Hematopoietic multipotent progenitor cell treated with erythropoietin and hydrocortisone succinate and interleukin-3 and kit ligand, for 8 days (in vitro differentiated cells): ENCODE data around the gene ANKS1A.

ENCODE experiments used
- DNase-seq: peaks from one replicate; pipeline ENCODE4 v3.0.0-alpha.2; 2015

Gene ANKS1A

DNA sequence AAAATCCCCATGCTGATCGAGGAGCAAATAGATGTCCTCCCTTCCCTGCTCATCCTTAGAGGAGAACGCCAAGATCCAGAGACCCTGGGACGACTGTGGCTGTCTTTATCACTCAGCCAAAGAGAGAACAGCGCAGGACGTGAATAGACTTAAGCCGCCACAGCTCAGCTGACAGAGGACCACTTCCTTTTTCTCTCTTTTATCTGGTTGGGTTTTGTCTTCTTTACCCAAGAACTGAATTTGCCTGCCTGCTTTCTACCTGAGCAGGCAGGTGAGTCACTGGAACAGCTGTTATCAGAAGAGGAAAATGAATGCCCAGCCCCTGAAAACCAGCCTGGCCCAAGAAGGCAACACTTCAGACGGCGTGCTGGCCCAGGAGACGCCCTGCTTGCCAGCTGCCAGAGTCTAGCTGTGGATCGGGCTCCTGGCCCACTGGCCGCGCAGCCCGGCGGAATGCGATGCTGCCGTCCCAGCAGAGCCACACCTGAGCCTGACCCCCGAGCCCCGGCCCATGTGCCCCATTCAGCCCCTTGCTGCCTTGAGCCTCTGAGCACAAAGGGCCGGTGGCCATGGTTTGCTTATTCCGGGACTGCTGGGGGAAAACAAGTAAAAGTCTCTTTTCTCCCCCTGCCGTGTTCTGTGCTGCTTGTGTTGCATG is 169.9 kb downstream of the ANKS1A start:
- no peak for DNase-seq

DNA sequence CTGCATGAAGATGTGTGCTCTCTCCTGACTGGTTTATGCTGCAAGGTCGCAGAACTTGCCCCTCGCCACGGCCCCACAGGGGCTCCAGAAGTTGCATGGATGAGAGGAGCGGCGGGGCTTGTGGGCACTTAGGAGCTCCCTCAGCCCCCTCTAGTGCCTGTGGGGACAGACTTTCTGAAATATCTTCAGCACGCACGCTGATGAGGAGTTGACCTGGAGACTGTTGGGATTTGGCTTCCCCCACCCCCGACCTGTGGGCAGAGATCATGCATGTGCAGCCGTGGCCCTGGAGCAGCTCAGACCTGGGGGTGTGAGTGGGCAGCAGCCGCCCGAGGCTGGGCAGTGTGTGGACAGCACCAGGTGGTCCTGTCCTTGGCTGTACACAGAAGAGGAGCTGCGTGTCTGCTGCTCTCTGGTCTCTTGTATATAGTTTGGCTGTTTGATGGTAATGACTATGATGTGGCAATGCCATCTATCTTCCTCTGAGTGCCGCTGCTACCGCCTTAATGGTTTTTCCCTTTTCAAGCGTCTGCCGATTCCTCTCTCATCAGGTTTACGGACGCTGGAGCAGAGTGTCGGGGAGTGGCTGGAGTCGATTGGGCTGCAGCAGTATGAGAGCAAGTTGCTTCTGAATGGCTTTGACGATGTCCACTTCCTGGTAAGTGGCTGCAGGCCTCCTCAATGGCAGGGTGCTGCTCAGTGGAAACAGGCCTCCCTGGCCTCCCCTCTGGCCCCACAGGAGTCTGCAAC is 170.7 kb downstream of the ANKS1A start:
- DNase-seq, result no peak

DNA sequence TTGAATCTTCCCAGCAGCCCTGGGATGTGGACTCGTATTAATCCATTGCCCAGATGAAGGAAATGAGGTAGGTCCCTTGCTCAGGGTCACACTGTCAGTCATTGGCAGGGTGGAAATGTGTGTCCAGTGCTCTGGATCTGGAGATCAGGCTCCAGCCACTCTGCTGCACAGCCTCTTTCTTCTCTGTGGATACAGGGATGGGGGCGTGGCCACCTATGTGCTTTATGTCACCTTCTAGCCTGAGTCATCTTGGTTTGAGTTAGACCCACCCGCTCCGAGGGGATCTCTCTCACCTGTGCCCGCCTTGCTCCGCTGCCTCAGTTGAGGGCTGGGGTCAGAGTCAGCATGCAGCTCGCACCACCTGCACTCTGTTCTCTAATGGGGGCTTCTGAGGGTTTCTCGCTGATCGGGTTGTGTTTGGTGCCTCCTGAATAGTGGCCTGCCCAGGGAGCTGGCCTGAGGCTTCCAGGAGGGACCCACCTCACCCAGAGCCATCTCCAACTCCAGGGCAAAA is 172.1 kb downstream of the ANKS1A start:
- no peak for DNase-seq

DNA sequence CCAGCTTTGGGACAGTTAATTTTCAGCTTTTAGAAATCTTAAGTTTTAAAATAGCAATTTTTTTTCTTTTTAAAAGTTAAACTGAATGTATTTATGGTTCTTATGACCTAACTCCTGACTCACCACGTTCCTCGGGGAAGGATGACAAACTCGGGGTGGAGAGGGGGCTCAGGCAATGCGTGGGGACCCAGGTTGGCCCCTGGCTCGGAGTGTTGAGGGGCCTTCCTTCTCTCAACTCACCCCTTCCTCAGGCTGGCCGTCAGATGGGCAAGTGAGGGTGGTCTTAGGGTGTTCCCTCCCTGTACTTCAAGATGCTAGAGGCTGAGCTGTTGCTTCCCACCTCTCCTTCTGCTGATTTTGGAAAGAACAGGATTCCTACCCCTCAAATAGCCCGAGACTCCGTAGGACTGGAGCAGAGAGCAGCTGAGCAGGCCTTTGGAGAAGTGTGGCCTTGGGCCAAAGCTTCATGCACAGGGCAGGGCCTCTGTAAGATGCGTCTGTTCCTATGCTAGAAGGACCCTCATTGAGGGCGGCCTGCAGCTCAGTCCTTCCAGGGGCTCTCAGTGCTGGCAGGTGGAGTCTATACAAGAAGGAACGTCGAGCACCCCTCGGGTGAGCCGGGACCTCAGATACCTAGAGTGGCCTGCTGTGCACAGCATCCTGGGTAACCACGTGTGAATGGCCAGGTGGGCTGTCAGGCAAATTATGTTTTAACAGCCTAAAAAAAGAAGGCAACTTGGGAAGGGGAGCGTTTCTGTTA is 172.8 kb downstream of the ANKS1A start:
- DNase-seq, result no peak

DNA sequence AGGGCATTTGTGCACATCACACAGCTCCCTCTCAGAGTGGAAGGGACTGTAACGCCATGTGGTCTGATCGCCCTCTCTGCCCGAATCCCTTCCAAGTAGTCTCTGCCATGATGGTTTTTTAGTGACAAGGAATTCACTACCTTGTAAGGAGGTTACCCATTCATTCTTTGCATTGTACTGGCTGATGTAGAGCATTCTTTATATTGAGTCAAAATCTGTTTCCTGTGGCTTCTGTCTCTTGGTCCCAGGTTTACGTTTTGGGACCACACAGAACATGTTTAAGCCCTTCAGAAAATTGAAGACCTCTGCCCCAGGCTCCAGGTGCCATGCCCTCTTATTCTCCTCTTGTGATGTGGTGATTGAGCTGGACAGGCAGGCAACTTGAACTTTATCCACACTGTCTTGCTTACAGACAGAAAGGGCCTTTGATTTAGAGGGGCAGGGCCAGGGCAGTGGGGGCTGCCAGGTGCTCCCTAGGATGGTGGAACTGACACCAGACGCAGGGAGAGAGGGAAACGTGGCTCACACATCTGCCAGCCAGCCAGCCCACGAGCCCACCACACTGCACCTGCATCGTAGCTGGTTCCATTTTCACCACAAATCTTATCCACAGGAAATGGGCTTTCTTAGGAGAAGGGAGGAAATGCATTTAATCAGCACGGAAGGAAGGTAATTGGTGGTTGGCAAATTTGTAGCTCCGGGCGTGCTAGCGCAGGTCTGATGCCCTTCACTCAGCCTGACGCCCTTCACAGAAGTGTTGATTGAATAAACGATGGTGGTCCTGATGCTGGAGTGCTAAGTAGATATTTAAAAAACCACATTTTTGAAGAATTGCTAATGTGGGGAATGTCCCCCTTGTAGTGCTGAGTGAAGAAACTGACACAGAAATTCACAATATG is 173.9 kb downstream of the ANKS1A start:
- no peak for DNase-seq

DNA sequence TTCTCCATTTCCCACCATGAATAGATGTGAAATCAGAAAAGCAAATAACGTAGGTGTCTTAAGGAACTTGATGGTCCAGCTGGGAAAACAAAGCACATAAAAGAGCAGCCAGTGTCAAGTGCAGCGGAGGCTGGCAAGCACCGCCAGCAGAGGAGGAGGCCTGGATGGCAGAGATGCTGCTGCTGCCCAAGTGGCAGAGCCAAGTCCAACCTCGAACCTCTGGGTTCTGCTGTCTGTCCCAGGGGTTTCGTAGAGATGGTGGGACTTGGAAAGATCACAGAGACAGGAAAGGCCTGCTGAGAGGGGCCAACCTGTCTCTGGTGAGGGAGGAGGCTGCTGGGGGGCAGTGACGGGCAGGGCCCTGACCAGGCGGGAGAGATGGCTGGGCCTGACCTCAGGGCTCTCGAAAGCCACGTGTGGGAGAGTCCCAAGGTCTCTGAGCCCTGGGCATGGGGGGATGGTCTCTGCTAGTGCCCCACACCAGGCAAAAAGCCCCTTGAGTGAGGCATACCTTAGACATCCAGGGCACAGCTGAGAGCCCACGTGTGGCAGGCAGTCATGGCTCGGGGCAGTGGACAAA is 174.7 kb downstream of the ANKS1A start:
- no peak for DNase-seq

DNA sequence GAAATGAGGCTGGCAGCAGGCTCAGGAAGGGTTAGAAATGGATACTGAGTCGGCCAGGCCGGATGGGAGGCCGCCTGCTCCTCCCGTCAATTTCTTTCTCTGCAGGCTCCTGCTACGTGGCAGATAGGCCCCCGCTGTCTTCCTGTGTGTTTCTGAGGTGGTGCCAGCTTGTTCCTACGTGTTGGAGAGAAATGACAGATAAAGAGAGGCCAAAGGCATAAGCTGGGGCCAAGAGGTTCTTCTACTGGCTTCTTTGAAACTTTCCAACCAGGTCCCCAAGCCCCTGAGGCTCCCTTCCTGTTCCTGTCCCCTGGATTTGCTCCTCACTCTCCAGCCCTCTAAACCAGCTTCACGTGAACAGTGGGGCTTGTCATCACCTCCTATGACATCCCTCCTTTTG is 175.2 kb downstream of the ANKS1A start:
- DNase-seq, result no peak

DNA sequence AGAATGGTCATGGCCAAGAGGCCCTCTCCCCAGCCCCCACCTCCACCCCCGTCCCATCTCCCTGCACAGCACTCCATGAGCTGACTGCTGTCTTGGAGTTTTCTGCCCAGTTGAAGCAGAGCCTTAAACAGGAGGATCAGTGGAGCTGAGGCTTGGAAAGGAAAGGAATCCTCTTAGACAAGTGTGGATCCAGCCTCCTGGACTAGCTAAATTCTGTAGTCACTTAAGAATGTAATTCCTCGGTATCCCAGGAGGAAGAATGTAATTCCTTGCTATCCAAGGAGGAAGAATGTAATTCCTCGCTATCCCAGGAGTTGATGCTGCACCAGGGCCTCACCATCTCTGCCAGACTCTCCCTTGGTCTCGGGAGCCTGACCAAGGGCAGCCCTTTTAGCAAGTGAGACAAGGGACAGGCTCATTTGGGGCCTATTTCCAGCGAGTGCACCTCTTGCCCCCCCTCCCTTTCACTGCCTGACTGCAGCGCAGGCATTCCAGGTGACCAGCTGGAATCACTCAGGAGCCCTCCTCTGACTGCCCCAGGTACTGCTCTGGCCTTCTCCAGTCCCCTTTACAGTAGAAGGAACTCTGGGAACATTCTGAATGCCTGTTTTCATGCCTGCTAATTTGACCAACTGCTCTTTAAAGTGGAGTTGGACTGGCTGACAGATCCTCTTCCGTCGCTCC is 175.8 kb downstream of the ANKS1A start:
- no peak for DNase-seq

DNA sequence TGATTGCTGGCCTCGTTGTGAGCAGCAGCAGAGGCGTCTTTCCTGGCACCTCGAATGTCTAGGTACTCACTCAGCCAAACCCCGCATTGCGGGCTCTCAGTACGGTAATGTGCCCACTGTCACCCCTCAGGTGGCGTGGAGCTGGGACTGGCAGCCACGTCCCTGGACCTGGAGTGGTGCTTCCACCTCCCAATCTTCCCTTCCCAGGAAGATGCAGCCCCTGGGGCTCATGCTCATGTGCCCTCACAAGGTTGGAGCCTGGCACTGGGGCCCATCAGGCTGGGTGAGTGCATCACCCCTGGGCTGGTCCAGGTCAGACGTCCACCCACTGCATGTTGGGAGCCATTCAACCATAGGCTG is 176.4 kb downstream of the ANKS1A start:
- DNase-seq, result no peak

DNA sequence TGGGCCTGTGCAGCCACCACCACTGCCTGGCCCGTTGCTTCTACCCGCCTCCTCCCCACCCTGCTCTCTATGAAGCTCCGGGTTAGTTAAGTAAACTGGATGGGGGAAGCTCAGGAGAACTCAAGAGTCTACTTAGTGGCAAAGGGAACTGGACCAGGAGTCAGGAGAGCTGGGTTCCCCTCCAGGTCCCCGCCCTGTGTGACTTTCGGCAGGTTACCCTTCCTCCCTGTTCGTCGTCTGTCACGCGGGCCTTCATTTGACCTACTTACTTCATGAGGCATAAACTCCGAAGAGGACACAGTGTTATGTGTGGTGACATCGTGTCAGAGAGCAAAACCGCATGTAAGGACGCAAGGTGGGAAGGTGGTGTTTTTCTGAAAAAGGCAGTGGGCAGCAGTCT is 176.8 kb downstream of the ANKS1A start:
- DNase-seq, result no peak

DNA sequence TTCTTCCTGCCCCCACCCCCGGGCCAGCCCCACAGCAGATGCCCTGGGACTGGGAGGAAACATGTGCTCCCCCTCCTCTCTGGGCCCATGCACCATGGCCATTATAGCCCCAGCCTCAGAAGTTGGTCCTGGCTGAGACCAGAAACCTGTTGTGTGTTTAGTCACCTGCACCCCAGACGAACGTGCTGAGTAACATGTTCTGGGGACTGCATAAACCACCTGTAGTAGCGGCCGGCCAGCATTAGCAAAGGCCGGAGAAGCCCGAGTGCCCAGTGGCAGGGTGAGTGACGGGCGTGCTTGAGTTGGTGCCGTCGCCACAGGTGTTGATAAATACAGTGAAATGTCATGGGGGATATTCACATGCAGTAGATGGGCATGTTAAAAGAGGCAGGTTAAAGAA is 178.2 kb downstream of the ANKS1A start:
- DNase-seq, result no peak

DNA sequence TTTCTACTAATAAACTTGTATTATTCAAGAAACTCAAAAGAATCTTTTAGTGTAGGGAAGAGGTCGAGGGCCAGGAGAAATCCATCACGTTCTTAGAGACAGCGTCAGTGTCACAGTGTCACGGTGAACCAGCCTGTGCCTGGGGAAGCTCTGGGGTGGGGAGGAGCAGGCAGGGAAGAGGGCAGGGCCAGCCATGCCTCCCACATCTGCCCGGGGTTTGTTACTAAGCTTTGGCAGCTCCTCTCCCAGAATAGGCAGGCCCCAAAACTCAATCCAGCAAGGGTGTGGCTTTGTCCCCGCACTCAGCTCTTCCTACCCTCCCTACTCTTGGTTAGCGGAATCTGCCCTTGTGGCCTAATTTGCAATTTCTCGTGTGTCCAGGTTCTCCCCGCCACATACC is 179.2 kb downstream of the ANKS1A start:
- no peak for DNase-seq

DNA sequence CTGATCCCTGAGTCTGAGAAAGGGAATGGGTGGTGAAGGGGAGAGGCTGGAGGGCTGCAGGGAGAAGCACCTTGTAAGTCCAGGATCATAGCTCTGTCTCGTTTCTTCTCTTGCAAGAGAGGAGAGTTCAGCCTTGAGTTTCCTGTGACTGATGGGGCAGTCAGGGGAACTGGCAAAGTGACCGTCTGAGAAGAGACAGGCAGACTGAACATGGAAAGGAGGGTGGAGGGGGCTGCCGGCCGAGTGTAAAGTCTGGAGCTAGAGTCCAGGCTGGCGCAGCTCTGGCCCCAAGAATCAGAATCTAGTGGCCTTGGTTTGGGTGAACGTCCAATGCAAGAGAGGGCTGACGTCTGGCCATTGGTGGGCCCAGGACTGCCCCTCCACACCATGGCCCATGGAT is 179.6 kb downstream of the ANKS1A start:
- no peak for DNase-seq

DNA sequence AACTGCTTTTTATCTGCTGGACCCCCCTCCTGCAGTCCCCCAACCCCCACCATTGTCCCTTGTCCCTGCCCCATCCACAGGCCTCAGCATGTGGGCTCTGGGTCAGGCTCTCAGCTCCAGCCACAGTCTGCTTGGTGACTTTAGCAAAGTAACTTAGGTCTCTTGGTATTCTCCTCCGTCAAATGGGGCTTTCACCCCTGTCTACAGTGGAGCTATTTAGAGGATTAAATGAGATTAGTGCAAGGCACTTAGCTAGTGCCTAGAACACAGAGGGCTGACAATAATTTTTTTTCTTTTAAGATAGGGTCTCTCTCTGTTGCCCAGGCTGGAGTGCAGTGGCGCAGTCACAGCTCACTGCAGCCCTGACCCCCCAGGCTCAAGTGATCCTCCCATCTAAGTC is 180.2 kb downstream of the ANKS1A start:
- no peak for DNase-seq

DNA sequence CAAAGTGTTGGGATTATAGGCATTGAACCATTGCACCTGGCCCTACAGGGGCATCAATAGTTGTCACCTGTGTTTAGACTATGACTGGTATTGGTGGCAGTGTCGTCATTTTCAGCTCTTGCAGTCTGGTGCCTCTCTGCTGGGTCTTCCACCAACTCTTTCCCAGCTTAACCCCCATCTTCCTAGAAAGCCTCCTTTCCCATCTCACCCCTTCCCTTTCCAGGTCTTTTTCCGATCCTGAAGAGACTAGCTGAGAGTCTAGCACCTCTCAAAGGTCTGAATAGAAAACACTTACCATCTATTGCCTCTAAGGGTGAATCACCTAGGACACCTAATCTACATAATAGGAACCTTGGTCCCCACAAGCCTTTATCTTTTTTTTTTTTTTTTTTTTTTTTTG is 181.1 kb downstream of the ANKS1A start:
- DNase-seq, result no peak

DNA sequence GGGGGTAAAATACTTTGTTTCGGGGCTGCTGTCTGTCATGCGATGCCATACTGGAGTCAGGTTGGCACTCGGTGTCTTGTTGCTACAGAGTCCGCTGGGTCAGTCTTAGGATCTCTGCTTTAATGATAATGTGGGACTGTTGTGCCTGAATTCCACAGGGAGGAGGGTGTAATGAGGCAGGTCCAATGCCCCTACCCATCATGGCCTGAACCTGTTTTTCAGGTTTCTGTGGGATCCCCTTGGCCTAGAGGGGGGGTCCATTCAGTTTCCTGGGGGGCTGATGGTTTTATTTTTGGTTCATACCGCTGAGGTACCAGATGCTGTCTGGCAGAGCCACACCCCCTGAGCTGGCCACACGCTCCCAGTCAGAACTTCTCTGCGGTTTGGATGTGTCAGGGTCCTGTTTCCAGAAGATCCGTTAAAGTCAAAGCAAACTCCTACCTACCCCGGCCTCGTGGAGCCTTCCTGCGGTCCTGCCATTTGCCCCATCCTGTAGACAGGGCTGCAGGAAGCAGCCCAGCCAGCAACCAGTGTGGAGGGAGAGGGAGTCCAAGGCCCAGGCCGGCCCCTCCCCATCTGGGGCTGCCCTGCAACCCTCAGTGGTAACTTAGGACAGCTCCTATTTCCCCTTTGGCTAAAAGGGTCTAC is 182.4 kb downstream of the ANKS1A start:
- no peak for DNase-seq

DNA sequence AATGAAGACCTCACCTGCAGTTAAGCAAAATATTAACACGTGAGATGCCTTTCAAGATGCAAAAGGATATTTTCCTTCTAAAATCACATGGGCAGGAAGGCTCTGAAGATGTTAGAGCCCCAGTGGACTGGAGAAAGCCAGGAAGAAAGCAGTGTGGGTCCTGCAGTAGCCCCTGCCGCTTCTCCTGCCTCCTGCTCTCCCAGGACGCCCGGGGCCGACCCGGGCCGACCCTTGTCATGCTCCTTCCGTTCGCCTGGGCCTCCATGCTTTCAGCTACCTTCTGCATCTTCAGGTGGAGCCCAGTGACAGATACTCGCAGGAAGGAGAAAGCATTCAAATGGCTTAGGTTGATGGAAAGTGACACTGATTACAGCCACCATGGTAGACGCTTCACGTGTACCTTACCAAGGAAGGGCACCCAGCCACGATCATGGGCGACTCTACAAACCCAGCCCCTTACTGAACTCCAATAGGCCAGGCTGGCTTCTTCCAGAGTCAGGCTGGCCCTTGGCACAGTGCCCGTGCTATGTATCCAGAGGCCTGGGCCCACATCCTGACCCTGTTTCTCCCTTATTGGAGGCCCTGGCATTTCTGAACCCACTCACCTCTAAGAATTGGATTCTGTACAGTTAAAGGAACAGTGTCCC is 183.1 kb downstream of the ANKS1A start:
- no peak for DNase-seq

DNA sequence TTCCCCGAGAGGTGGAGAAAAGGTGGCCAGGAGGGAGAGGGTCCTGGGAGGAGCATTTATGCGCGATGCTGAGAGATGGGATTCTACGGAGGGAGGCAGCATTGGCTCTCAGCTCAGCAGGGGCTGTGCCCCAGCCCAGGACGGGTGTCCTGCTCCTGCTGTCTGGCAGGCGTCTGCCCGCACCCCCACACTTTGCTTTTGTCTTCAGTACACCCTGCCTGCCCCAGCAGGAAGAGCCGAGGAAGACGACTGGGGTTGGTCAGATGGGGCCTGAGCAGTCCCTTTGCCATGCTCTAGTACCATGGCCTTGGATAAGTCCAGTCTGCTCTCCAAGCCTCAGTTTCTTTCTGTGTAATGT is 183.6 kb downstream of the ANKS1A start:
- DNase-seq, result no peak

DNA sequence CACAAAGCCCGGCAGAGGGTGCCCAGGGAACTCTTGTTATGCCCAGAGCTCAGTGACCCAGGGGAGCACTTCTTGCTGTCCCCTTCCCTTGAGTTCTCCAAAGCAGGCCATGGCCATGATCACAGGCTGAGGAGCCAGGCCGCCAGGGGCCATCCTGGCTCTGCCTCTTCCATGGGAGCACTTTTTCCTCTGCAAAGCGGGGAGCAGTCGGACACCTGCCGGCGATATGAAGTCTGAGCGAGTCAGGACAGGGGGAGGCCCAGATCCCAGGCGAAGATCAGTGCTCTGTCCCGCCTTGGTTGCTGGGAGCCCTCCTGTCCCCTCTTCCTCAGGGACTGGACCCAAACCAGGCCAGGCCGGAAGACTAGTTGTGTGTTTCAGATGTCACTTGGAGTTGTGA is 184.2 kb downstream of the ANKS1A start:
- no peak for DNase-seq

DNA sequence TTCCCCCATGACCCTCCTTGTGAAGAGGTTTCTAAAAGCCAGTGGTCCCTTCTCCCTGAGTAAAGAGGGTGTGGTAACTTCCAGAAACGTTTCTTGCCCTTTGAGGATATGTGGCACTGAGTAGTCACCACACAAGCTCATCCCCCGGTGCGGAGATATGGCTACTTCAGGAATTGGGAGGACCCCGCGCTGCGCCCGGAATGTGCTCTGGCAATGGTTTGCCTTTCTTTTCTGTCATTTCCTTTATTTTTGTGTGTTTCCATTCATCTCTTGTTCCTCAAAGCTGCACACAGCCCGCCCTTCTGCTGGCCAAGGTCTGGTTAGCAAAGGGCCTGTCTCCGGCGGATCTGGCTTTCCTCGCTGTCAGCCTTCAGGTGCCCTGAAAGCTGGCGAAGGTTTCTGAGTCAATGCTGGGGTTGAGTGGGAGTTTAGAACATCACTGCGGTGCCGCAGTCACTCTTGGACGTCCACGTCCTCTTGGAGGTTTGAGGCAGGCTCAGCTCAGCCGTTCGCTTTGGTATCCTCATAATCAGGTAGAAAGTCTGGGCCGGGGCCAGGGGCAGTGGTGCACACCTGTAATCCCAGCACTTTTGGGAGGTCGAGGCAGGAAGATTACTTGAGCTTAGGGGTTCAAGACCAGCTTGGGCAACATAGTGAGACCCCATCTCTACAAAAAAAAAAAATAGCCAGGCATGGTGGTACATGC is 184.9 kb downstream of the ANKS1A start:
- no peak for DNase-seq
